Measurements from ENCODE around the gene SH3RF3.

GRCh38 chr2:109447251-109447661 lies 318.3 kb downstream of the SH3RF3 start:
- TF ChIP-seq, protein P1, sequence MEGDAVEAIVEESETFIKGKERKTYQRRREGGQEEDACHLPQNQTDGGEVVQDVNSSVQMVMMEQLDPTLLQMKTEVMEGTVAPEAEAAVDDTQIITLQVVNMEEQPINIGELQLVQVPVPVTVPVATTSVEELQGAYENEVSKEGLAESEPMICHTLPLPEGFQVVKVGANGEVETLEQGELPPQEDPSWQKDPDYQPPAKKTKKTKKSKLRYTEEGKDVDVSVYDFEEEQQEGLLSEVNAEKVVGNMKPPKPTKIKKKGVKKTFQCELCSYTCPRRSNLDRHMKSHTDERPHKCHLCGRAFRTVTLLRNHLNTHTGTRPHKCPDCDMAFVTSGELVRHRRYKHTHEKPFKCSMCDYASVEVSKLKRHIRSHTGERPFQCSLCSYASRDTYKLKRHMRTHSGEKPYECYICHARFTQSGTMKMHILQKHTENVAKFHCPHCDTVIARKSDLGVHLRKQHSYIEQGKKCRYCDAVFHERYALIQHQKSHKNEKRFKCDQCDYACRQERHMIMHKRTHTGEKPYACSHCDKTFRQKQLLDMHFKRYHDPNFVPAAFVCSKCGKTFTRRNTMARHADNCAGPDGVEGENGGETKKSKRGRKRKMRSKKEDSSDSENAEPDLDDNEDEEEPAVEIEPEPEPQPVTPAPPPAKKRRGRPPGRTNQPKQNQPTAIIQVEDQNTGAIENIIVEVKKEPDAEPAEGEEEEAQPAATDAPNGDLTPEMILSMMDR (conservative IDR thresholded peaks at IDR 0.05 in 1 of 2, IDR thresholded peaks at IDR 0.05 in 1 of 2; ENCODE audit: low read depth in 1 of 2, low read length in 2 of 2), result no peak
- no peak for TF ChIP-seq EZH2 (IDR thresholded peaks at IDR 0.05; ENCODE audit: low read length, missing control alignments)

All from fibroblast of lung (primary cell).